GM18517 (cell line): ENCODE measurements around the gene MYO16.
"Not testable (repeated sequence)": the region's sequence is repeated elsewhere in the genome, so short reads cannot be mapped to it uniquely, and the experiment has no call there.

Experiments used
- ATAC-seq: cut with Tn5 transposase; IDR thresholded peaks from one replicate; pipeline ENCODE4 v1.9.1; 2021; ENCODE audit warnings: mild to moderate bottlenecking, moderate library complexity; ENCODE audit not compliant: unreplicated experiment

Gene MYO16

DNA sequence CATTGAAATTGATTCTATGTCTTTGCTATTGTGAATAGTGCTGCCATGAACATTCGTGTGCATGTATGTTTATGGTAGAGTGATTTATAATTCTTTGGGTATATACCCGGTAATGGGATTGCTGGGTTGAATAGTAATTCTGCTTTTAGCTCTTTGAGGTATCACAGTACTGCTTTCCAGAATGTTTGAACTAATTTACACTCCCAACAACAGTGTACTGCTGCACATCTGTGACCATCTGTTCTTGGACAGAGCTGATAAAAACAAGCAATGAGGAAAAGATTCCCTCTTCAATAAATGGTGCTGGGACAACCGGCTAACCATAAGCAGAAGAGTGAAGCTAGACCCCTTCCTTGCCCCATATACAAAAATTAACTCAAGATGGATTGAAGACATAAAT is 231.0 kb downstream of the MYO16 start:
- no peak for ATAC-seq

DNA sequence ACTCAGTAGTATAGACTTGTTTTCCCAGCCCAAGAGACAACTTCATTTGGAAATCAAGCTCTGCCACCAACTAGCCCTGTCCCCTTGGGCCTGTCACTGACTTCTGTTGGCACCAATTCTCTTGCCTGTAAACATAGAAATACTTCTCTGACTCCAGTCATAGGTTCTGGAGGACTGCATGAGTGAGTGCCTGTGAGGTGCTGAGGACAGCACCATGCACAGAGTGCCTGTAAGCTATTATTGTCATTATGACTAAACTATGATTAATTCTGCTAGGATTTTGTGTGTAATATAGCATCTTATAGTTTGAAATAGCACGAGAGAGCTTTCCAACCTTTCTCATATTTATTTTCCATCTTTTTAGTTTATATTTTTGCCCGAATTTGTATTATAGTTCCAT is 247.9 kb downstream of the MYO16 start:
- no peak for ATAC-seq

DNA sequence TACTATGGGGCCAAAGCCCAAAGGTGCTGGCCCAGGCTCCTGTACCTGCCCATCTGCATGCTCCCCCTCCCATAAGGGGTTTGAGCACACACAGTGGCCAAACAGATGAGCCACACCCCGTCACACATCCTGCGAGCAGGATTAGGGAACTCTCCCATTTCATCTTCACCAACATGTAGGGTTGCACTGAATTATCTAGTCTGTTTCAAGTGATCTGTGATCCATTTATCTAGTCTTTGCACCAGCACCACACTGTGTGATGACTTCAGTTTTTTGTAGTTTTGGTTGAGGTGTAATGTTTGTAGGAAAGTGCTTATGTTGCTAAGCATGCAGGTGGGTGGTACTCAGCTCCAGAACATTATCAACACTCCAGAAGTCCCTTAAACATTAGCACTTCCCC is 249.3 kb downstream of the MYO16 start:
- no peak for ATAC-seq

DNA sequence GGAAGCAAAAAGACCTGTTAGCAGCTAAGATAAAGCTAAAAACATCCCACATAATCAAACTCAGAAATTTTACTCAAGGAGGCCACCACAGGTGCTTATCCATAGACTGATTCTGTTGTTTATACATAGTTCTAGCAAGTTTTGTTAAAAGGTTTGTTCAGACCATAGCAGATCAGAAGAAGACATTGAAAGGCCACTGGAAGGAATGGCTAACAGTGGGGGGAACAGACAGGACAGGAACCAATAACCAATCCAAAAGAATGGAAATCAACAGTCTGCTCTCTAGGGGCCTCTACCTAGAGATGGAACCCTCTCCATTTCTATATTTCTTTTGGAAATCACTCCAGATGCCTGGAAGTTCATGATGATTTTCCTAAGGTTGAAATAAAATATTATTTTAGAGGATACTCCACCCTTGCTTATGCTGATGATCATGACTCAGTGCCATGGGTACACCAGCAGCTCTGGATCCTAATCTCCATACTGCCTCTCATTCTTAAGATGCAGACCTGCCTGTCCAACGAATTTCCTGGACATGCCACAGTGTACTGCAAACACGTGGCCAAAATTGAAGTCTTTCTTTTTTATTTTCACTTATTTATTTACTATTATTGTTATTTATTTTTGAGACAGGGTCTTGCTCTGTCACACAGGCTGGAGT is 260.0 kb downstream of the MYO16 start:
- no peak for ATAC-seq

DNA sequence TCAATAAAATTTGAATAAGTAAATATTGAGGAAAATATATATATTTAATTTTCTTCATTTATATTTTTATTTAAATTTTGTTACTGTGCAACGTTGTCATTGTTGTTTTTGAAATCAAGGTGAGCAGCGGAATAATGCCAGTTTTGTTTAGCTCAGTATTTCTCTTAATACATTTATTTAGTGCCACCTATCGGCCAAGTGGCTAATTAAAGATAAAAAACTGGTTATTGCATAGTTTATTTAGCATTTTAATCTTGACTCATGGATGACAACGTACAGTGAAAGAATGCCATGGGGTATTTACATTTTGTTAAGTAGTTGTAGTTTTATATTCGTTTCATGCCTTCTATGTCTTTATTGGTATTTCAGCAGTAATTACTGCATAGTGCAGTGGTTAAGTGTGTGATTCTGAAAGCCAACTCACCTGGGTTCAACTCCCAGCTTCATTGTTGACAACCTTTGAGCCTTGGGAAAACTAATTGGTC is 265.9 kb downstream of the MYO16 start:
- ATAC-seq, result no peak

DNA sequence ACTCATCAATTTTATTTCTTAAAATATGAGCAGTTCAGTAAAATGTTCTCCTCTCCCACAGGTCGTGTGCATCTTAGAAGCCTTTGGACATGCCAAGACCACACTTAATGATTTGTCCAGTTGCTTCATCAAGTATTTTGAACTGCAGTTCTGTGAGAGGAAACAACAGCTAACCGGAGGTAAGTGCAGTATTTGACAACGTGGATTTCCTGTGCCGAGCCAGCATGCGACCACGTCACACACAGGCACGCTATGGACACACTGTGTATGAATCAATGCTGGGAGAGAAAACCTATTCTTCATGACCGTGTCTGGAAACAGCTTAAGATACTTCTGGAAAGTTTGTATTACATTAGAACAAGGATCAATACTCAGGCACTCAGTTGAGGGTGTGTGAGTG is 268.5 kb downstream of the MYO16 start:
- ATAC-seq, result no peak

DNA sequence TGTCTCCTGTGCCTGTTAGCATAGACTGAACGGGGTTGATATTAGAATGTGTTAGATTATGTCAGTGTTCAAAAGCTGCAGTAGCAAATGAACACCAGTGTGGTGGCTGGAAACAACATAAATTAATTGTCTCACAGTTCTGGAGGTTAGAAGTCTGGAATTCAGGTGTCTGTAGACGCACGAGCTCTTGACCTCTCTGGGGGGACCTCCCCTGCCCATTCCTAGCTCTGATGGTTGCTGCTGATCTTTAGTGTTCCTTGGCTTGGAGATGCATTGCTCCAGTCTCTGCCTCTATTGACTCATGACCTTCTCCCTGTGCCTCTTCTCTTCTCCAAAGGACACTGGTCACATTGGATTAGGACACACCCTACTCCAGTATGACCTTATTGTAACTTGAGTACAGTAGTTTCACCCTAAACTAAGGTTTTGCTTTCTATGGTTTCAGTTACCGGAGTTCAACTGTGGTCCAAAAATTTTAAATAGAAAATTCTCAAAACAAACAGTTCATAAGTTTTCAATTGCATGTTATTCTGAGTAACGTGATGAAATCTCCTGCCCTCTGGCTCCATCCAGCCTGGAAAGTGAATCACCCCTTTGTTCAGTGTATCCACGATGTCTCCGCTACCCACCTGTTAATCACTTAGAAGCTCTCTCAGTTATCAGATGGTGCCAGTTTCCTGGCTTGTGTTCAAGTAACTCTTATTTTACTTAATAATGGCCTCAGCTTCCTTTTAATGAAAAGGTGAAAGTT is 273.2 kb downstream of the MYO16 start:
- no peak for ATAC-seq

DNA sequence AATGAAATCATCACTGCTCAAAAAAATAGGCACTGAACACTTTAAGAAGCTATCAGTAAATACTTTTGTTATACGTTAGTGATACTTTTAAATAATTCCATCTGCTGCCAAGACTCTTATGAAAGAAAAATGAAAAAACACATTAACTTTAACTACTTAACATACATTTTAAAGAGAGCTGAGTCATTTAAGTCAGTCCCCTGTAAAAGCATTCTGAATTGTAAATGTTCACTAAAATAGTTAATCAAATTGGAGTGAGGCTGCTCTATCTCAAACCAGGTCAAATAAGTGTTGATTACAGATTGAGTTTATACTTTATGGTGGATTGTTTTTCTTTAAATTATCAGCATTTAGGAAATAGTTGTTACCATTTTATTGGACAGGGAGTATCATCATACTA is 274.2 kb downstream of the MYO16 start:
- ATAC-seq, result no peak

DNA sequence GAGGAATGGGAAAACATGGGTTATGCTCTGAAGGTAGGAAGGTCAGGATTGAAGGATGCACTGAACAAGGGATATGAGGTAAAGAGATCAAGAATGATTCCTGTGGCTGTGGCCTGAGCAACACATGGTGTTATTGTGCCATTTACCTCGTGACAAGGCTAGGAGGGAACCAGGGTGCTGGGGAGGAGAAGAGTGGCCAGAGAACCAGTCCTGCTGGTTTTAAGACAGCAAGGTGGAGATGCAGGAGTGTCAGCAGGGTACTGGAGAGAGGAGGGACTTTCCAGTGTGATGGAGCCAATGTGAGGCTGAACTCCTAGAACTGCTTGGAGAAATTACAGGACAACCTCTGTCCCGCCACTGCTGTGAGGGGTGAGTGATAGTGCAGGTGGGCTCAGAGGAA is 282.4 kb downstream of the MYO16 start:
- ATAC-seq, result no peak

DNA sequence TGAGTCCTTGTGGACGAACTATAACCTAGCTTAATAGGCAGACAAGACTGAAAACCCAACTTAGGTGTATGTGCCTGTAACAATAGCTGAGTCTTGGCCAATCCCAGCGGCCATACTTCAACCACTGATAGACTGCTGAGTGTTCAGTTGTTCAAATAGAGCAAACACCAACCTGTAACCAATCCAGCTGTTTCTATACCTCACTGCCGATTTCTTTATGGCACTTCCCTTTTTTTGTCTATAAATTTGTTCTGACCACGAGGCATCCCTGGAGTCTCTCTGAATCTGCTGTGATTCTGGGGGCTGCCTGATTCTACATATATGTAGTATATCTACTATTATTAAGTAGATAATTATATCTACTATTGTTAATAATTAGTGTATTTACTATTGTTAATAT is 284.3 kb downstream of the MYO16 start:
- not testable (repeated sequence) for ATAC-seq

DNA sequence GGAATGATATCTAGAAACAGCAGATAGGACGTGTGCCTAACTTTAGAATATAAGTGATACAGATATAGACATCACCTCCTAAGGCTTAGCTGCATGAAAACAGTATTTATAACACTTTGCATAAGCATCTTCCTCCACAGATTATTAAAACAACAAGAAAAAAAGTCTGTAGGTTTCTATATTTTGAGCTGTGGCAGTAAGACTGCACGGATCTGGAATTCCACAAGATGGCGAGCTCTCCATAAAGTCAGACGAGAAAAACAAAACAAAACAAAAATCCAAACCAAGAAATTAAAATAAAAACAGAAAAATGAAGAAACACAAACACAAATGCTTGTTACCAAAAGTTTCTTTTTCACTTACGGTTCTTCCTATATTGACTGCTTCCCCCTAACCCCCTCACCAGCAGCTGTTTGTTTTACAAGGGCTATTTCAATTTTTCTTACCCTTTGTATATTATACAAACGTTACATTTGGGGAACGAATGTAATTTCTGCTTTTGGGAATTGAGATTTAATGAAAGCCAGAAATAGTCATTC is 285.8 kb downstream of the MYO16 start:
- peak; percentile 26 for ATAC-seq

DNA sequence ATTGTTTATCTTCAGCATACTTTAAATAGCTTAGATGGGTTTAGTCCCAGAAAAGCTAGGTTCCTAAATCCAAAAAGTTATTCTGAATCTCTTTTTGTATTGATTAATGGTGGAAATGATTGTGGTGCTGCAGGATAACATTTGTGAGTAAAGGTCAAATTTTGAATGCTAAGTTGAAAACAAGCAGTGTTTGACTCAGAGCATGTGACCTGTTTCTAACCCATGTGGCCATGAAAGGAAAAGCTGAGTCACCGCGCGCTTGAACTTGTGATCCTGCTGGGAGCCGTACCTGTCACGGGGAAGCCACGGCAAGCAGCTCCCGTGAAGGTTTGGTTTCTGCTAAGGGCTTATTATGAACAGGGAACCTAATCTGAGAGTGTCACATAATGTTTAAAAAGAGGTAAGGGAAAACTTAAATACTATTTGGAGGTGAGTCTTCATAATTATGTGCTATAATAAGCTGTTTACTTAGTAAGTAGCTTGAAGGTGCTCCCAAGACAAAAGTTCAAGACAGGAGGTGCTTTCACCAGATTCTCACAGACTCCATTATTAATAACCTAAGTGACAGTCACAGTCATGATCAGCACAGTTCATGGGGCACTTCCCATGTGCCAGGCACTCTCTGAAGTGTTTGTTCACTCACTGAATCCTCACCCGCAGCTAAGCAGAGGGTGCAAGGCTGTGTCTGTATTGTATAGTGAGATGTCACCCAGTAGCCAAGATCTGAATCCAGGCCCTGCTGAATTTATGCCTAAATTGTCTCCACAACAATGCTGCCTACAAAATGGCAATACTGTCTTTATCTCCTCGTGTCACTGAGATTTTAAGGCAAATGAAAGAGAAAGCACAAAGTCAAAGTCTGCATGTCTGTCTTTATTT is 286.5 kb downstream of the MYO16 start:
- ATAC-seq, result peak; percentile 90

DNA sequence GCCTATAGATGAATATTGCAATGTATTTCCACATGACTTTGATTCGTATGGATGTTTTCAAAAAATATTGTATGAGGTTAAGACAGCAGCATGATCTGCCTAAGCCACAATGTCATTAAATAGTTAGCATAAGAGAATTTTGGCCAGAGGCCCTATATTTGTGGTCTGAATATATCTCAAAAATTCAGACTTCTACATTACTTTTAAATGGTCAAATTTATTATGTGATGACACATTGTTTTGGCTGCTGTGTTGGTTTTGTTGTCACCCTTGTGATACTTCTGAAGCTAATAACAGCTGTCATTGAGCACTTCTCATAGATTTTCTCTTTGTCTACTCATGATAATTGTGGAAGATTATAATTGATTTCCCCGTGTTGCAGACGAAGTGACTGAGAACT is 288.2 kb downstream of the MYO16 start:
- ATAC-seq, result no peak

DNA sequence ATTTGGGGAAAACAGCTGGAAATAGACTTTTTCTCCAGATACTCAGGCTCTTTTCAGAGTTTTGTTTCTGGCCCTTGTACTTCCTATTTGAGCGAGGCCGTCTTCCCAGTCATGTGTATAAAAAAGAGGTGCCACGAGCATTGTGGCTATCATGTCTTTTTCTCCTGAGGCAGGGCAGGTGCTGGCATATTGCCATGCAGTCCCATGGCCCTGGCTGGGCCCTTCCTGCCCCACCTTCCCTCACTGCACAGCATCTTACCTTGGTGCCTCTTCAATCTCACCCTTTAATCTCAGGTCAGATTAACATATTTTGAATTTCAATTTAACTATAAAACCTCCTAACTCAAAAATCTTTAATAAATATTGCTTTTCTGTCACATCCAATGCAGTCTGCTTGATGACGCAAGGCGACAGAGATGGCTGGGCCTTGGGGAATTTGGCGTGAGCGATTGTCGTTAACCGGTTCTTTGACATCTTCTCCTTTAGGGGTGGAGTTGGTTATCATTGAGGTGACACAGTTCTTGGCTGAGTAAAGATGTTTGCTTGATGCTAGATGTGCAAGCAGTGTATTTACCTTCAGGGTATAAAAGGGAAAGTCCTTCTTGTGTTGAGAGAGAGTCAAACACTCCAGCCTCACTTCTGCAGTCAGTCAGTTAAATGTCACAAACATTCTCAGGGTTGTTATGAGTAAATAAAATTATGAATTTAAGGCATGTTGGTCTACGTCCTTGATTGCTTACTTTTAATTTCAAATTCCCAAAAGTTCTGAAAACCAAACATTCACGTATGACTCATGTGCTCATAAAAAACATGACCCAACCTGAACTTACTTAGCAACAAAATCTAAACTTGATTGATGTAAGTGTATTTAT is 289.9 kb downstream of the MYO16 start:
- ATAC-seq, result no peak

DNA sequence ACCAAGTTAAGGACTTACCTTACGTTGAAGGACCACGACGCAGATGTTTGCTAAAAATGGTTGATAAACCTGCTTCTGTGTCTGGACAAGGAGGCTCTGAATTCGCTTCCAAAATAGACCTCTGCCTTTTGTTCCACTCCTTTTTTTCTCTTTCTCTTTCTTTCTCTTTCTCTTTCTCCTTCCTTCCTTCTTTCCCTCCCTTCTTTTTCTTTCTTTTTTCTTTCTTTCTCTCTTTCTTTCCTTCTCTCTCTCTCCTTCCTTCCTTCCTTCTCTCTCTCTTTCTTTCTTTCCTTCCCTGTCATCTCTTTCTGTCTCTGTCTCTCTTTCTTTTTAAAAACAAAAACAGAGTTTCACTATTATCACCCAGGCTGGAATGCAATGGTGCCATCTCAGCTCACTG is 290.7 kb downstream of the MYO16 start:
- ATAC-seq, result no peak

DNA sequence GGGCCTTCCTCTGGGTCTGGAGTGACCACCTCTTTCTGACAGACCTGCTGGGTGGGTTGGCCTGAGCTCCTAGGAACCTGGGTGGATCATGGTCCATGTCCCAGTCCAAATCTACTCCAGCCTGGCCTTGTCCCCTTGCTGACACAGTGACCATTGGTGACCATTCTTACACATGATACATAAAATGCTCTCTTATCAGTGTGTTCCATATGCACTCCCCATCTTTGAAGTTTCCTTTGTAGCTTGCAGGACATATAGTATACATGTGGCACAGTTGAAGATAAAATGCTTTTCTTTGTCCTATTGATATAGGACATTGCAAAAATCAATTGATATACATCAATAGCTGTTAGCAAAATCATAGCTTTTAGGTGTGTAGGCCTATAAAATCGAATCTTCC is 291.8 kb downstream of the MYO16 start:
- ATAC-seq, result no peak

DNA sequence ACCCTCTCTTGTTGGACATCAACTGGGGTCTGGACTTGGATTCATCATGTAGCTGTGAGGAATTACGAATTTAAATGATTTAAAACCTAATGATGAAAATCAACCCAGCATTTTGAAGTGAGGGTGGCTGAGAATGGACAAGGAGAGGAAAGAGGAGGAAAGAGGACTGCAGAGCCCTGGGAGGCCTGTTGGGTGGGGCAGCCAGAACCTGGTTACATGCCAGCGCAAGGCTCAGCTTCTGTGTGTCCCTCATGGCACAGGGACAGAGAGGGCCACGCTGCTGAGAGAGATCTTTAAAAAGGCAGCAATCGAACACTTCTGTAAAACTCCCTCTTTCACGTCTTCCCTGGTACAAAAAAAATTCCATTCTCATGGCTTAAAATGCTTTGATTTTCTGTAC is 292.7 kb downstream of the MYO16 start:
- ATAC-seq, result no peak

DNA sequence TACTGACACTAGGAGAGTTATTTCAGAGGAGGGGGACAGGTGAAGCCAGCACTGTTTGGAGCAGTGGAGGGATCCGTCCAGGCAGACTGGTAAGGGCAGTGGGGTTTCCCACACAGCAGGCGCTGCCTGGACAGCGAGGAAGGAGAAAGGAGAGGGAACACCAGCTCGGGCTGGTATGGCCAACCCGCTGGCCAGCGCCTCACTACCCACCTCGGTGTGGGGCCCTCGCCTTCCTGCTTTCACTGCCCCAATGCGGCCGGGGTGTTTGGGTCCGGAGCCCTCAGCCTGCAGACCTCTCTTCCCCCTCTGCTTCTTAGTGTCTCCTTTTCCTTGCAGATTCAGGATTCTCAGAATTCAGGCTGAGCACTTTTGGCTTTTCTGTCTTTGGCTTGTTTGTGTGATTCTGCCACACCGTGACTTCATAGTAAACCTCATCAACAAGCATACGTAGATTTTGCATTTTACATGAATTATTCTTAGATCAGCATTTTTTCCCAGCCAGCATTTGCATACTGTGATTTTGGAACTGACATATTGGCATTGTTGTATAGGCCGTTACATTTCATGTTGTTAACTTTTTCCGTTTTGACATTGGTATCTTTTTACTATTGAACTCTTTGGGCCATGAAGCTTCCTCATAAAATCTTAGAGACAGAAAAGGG is 294.1 kb downstream of the MYO16 start:
- no peak for ATAC-seq

DNA sequence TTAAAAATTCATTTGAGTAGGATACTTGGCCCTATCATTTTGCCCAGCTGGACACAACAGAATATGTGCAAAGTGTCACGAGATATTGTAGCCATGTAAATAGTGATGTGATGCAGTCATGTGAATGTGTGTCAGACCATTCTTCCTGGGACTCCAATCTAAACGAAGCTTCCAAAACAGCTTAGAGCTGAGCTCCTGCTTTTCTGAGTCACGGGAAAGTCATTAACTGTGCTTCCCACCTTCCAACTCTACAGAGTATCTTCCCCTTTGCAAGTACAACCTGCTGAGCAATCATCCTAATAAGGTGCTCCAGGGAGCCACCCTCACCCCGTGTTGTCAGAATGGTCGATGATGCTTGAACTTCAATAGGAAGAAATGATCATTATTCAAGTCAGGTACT is 294.7 kb downstream of the MYO16 start:
- no peak for ATAC-seq

DNA sequence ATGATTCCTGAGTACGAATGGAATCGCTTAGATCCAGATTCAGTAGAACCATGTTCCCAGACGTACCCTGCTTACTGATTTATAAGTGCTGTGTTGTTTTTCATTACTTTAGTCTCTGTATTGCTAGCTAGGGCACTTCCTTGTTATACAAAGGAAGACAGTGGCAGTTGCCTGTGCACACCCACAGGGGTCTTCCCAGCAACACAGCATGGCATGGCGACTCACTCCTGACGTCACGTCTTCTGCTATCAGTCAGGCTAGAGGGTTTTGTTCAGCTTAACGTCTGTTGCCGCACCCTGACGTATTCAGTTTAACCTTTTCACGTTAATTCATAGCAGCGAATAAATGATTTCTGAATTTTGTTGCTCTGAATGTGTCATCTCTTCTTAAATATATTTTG is 295.1 kb downstream of the MYO16 start:
- ATAC-seq, result no peak
